ENCODE data around the gene GSTM4.

GSTM4 gene

DNA sequence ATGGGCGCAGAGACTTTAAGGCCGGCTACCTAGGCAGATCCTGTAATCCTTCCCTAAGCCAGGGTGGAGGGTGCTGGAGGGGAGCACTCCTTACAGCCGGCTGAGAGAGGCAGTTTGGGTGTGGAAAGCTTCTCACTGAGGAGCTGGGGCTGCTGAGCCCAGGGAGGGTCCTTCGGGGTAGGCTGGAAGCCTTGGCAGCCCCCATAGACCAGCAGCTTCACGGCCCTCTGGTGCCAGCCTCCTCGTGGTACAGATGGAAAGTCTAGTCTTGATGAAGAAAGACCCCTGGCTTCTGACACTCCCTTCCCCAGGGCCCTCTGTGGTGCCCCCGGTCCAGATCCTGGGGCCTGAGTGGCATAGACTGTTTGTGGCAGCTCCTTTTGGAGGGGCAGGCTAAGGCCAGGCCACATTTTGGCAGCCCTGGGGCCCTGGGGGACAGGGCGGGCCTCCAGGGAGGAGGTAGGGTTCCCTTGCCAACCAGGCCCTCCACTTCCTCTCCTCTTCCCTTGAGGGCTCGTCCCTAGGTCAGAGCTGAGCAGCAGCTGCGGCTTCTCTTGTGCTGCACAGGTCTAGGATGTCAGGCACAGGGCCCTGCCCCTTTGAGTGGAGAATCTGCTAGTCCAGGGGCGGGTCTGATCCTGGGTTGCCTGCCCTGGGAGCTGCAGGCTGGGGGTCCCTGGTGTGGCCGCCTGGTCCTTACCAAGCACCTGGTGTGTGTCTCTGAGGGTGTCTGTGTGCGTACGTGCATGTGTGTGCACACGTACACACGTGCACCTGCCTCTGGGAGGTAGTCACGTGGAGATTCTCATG is 31.5 kb upstream of the GSTM4 start:
- DNase-seq (ENCODE audit: low read depth in 1 of 2, low spot score in 1 of 2), result no peak

DNA sequence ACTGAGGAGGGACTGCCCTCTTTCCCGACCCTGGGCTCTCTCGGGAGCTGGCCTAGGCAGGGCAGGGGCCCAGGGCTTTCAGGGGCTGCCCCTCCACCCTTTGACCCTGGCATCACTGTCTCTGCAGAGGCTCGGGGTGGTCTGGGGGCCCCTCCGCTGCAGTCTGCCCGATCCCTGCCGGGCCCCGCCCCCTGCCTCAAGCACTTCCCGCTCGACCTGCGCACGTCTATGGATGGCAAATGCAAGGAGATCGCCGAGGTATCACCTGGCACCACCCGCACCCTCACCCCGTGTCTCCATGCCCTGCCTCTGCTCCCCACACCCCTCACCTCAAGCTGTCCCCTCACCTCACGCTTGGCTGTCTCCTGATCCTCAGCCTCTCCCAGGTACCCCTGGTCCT is 30.7 kb upstream of the GSTM4 start:
- no peak for DNase-seq (ENCODE audit: low read depth in 1 of 2, low spot score in 1 of 2)

DNA sequence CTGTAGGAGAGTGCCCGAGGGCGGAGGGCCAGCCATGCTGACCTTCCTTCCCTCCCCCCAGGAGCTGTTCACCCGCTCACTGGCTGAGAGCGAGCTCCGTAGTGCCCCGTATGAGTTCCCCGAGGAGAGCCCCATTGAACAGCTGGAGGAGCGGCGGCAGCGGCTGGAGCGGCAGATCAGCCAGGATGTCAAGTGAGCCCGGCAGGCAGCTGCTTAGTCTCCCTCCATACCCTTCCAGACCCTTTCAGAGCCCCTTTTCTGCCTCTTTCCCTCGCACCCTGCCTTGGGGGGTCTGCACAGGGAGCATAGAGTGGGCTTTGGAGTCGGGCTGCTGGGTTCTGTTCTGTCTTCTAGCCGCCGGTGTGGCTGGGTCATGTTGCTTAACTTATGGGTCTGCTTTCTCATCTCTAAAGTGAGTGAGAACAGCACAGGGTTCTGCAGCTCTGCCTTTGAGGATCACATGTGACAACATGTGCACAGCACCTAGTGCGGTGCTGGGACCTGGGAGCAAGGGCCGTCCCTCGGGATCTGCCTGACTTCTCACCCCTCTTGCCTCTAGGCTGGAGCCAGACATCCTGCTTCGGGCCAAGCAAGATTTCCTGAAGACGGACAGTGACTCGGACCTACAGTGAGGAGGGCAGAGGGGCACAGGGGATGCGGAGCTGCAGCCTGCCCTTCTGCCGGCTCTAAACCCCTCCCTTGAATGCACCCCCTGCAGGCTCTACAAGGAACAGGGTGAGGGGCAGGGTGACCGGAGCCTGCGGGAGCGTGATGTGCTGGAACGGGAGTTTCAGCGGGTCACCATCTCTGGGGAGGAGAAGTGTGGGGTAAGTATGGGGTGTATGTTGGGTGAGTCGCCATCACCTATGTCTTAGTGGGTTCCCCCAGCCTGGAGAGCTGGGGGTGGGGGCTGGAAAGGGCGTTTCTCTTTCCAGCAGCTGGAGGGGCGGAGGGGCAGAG is 30.0 kb upstream of the GSTM4 start:
- no peak for DNase-seq (ENCODE audit: low read depth in 1 of 2, low spot score in 1 of 2)

DNA sequence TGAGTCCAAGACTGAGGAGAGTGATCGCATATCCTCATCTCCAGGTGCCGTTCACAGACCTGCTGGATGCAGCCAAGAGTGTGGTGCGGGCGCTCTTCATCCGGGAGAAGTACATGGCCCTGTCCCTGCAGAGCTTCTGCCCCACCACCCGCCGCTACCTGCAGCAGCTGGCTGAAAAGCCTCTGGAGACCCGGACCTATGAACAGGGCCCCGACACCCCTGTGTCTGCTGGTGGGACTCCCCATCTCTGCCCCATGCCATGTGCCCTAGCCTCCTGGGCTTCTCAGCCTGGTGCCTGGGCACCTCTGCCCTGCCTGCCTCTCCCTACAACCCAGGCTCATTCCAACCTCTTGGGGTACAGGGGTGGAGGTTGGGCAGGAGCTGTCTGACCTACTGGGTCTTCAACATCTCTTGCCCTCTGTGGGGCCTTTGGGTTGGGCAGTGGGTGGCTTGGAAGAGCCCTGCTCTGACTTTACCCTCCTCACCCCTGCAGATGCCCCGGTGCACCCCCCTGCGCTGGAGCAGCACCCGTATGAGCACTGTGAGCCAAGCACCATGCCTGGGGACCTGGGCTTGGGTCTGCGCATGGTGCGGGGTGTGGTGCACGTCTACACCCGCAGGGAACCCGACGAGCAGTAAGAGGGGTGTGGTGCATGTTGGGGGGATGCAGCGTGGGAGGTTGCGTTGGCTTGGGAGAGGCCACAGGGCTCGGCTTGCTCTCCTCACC is 29.1 kb upstream of the GSTM4 start:
- DNase-seq (ENCODE audit: low read depth in 1 of 2, low spot score in 1 of 2), result no peak

DNA sequence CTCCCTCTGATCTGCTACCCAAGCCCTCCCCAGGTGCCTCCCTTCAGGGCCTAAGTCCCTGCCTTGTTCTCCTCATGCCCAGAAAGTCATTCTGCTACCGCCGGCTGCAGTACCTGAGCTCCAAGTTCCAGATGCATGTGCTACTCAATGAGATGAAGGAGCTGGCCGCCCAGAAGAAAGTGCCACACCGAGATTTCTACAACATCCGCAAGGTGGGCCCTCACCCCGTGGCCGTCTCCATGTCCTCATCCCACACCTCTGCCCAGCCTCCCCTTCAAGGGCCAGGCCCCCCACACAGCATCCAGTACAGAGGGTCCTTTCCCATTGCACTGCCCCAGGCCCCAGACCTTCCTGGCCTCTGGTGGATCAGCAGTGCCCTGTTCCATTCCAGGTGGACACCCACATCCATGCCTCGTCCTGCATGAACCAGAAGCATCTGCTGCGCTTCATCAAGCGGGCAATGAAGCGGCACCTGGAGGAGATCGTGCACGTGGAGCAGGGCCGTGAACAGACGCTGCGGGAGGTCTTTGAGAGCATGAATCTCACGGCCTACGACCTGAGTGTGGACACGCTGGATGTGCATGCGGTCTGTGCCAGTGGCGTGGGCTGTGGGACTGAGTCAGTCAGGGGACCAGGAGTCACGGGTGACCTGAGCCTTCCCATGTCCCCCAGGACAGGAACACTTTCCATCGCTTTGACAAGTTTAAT is 28.1 kb upstream of the GSTM4 start:
- no peak for DNase-seq (ENCODE audit: low read depth in 1 of 2, low spot score in 1 of 2)

DNA sequence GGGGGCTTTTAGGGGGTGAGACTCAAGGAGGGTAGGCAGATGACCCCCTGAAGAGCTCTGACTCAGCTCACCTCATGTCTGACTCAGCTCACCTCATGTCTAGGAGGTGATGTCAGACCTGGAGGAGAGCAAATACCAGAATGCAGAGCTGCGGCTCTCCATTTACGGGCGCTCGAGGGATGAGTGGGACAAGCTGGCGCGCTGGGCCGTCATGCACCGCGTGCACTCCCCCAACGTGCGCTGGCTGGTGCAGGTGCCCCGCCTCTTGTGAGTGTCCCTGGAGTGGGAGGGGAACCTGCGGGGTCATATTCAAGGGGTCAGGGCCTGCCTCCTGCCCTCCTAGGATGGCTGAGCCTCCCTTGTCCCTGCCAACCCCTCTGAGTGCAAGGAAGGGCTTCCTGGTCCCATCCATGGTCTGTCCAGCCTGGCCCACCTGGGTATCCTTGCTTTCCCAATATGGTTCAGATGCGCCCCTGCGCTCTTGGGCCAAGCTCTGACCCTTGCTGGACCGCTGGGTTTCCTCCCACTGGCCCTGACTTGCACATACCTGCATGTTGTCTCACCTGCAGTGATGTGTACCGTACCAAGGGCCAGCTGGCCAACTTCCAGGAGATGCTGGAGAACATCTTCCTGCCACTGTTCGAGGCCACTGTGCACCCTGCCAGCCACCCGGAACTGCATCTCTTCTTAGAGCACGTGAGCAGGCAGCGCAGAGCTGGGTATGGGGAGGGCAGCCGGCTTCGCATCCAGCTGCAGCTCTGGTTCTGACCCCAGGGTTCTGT is 27.2 kb upstream of the GSTM4 start:
- no peak for DNase-seq (ENCODE audit: low read depth in 1 of 2, low spot score in 1 of 2)

DNA sequence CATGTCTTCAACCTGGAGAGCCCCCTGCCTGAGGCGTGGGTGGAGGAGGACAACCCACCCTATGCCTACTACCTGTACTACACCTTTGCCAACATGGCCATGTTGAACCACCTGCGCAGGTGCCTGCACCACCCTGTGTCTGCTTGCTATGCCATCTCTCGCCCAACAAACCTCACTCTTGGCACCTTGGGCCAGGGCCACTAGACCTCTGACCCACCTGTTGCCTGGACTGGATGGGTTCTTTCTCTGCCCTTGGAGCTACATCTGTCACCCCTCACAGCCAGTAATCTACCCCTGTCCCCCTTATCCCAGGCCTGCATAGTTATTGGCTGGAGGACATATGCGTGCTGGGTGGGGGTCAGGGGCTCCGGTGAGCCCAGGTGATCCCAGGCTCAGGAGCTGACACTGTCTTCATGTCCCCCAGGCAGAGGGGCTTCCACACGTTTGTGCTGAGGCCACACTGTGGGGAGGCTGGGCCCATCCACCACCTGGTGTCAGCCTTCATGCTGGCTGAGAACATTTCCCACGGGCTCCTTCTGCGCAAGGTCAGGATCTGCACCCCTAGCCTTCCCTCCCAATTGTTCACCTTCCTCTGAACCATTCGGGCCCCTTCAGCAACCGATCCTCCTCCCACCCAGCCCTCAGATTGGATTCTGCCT is 26.4 kb upstream of the GSTM4 start:
- no peak for DNase-seq (ENCODE audit: low read depth in 1 of 2, low spot score in 1 of 2)

DNA sequence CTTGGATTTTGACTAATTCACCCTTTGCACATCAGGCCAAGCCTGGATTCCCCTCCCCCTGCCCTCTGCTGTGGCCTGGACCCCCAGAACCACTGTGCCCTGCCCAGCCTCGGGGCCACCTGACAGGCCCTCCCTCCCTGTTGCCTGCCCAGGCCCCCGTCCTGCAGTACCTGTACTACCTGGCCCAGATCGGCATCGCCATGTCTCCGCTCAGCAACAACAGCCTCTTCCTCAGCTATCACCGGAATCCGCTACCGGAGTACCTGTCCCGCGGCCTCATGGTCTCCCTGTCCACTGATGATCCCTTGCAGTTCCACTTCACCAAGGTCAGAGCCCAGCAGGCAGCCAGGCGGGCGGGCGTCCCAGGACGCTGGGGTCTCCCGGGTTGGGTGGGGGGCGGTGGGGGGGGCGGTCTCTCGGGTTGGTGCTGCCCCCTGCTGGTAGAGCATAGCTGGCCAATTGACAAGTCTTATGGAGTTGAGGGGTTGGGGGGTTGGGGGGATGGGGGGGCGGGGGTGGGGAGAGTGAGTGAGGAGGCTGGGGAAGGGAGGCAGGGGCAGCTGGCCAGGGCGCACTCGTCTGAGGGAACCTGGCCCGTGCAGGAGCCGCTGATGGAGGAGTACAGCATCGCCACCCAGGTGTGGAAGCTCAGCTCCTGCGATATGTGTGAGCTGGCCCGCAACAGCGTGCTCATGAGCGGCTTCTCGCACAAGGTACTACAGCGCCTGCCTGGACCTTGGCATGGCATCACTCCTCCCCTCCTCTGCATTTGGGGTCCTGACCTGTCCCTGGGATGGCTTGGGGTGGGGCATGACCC is 25.6 kb upstream of the GSTM4 start:
- no peak for DNase-seq (ENCODE audit: low read depth in 1 of 2, low spot score in 1 of 2)

DNA sequence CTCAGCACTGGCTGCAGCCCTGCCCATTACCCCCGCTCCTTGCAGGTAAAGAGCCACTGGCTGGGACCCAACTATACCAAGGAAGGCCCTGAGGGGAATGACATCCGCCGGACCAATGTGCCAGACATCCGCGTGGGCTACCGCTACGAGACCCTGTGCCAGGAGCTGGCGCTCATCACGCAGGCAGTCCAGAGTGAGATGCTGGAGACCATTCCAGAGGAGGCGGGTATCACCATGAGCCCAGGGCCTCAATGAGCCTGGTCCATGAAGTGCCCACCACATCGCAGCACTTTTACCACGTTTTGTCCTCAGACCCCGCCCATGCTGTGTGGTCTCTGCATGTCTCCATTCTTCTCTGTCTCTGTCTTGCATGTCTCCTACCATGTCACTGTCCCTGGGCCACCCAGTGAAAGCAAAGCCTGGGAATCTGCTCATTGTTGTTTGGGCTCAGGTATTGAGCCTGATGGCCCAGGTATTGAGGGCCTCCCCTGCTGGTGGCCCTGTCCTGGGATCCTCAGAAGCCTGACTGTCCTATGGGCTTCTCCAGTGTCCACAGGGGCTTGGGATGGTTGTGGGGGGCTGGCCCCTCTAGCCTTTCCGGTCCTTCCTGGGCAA is 24.9 kb upstream of the GSTM4 start:
- no peak for DNase-seq (ENCODE audit: low read depth in 1 of 2, low spot score in 1 of 2)

DNA sequence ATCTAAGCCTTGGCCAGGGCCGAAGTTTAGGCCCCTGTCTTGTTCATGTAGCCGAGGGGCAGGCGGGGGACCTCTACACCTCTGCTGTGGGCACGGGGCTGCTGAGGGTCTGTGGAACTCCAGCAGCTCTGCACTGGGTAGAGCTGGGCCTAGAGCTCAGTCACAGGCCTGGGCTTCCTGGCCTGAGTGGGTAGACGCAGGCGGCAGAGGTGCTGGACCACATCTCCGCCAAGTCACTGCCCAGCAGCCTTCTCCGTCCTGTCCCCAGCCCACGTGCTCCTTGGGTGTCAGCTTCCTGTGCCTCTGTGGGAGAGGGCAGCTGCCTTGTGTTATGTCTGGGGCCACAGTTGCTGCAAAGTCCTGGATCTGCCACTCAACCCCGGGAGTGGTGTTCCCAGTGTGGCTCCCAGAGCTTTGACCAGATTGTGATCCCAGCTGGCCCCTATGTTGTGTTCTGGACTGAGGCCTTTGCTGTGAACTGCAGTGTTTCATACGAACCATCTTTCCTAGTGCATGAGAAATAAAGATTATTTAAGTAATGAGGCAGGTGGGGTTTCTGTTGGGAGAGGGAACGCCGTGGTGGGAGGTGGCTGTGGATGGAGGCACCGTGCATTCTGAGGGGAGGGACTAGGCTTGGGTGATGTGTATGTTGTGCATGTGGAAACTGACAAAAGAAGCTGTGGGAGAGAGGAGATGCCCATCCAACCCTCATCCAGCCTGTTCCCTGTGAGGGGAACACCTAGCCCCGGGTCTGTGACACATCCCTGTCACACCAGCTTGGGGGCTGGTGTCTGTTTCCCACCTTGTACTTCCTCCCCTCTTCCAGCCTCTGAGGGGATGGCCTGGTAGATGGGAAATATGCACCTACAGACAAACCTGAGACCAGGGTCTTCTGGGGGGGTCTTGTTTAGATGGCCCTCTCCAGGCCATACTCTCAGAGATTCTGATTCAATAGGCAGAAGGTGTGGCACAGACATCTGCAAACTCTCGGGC is 24.1 kb upstream of the GSTM4 start:
- DNase-seq (ENCODE audit: low read depth in 1 of 2, low spot score in 1 of 2), result no peak

DNA sequence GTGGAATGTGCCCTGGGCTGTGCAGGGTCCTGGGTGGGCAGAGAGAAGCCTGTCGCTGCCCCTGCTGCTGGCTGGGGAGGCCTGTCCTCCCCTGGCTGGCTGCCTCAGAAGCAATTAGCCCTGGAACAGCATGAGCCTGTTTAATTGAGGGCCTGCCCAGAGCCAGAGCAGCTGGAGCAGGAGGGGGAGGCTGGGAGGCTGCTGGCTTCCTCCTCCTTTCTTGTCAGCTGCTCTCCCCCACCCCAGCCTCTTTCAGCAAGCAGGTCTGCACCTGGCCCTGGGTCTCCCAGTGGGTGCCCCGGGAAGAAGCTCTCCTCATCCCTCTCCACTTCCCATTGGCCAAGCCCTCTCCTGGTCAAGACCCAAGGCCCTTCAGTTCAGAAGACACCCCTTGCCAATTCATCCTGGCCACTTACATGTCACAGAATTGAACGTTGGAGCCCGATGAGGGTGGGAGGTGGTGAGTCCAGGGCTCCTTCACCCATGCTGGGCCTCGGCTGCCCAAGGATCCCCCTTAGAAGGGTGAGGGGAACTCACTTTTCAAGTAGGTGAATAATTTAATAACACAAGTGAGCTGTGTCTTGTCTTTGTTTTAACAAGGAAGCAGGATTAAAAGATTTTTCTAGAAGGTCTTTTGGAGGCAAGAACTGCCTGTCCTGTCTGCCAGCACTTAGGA is 23.1 kb upstream of the GSTM4 start:
- no peak for DNase-seq (ENCODE audit: low read depth in 1 of 2, low spot score in 1 of 2)

DNA sequence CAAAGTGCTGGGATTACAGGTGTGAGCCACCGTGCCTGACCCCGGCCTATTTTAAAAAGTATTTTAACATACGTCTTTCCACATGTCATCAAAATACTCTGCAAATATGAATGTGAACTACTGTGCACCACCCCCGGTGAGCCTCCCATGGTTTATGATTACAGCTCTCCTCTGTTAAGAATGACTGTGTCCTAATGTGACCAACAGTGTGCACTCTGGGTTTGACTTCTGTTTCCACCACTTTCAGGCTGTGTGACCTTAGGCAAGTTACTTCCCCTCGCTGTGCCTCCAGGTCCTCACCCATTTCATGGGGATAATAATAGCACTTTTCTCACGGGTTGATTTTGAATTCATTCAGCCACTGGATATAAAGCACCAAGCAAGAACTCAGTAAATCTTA is 21.6 kb upstream of the GSTM4 start:
- DNase-seq (ENCODE audit: low read depth in 1 of 2, low spot score in 1 of 2), result no peak

DNA sequence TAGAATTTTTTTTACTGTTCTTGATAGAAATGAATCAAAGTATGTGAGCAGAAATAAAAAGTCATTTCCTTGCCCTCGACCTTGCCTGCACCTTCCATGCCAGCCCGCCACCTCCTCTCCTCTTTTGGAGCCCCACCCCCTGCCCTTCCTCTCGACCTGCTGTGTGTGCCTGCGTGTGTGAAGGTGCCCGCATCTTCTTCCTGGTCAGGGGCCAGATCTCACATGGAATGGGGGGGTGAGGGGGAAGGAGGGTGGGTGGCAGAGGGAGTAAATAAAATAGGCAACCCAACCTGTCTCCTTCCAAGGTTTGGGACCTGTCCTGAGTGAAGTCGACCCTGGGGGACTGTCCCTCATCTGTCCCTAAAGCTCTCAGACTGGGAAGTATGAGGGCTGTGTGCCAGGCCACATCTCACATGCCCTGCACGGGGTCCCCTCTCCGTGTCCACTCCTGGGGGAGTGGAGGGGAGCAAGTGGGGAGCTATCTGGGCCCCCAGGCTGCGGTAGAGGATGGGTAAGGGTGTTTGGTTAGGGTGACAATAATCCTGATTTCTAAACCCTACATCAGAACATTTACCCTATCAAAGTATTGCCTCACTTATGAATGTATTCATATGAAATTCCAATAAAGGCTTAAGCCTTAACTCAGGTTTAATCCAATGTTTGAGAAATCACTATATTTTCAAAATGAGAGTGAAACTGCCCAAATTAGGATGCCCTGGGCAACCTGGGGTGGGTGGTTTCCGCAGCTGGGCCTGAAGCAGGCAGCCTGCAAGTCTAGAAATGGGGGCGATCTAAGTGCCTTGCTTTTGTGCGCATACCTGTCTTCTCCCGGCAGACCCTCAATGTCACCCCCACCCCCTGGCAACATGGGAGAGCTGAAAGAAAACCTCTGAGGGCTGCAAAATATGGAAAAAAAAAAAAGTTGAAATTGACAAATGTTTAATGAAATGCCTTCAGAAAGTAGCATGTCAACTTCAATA is 20.8 kb upstream of the GSTM4 start:
- no peak for DNase-seq (ENCODE audit: low read depth in 1 of 2, low spot score in 1 of 2)

DNA sequence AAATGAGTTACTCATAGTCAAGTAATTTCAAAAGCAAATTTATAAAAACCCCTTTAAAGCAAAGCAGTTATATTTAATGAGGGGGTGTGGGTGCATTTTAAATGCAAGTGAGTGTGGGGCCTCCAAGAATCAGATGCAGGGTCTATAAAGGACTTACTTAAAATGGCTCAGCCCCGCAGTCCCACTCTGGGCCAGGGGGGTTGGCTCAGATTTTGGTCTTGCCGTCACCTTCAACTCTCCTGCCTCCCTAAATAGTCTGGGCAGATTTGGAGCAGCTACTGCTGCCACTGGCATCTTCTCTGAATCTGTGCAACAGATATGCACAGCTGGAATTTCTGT is 20.1 kb upstream of the GSTM4 start:
- DNase-seq (ENCODE audit: low read depth in 1 of 2, low spot score in 1 of 2), result no peak

DNA sequence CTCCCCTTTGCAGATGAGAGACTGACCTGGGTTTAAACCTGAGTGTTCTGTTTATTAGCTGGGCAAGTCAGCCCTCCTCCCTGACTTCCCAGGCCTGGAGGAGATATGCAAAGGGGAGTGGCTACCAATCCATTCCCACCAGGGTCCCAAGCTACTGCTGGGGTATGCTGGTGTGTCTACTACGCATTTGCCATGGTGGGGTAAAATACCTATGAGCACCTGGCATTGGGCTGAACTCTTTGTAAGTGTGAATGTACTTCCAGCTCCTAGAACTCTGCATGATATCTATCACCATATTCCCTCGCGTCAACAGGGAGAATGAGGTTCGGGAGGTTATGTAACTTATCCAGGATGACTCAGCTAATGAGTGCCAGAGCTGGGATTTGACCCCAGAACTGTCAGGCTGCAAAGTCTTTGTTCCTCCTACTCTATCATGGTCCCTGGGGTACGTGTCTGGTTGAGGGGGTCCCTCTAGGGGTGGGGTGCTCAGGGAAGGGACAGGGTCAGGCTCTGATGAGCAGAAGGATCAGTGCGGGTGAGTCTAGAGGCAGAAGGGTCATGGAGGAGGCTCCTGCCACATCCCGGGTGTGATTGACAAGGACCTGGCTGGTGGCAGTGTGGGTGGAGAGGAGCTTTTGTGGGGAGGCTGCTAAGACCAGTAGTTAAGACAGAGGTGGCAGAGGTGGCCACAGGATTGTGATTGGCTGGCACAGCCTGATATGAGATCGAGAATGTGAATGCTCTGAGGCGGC is 19.5 kb upstream of the GSTM4 start:
- DNase-seq (ENCODE audit: low read depth in 1 of 2, low spot score in 1 of 2), result no peak
